Measurements from ENCODE around the gene RHO.
A peak's percentile ranks its signal among the peaks of the same experiment; 100 is the strongest.

The RHO gene

GRCh38 chr3:129533406-129533805 lies 5.0 kb downstream of the RHO start:
- Histone ChIP-seq H3K9me3 (ENCODE audit: low read depth, low read length) (no peaks in the 10 kb centered on the region), H3K36me3 (ENCODE audit: insufficient read depth, low read length) (no peaks in the 10 kb centered on the region), H3K4me3 (no peak overlapping the region), H3K9ac (ENCODE audit: insufficient read length) (no peak overlapping the region), H3K27ac (no peak overlapping the region)
- no peak for DNase-seq (ENCODE audit: low read depth, low spot score)
- TF ChIP-seq FOXP2 (optimal IDR thresholded peaks at IDR 0.05; ENCODE audit: control extremely low read depth, extremely low read length, insufficient read depth) = no peak
- no peak for TF ChIP-seq EZH2 (IDR thresholded peaks at IDR 0.05)
- TF ChIP-seq POLR2AphosphoS5 (IDR thresholded peaks at IDR 0.05; ENCODE audit: borderline replicate concordance, low read depth, low read length) = no peak

- DNase-seq (ENCODE audit: low read depth, low spot score) = no peak
- TF ChIP-seq FOXP2 (optimal IDR thresholded peaks at IDR 0.05; ENCODE audit: control extremely low read depth, extremely low read length, insufficient read depth) (no peak), EZH2 (IDR thresholded peaks at IDR 0.05) (no peak), POLR2AphosphoS5 (IDR thresholded peaks at IDR 0.05; ENCODE audit: borderline replicate concordance, low read depth, low read length) (no peak)
- no peak overlapping the region for H3K4me3 ChIP-seq
- no peaks in the 10 kb centered on the region for H3K9me3 ChIP-seq (ENCODE audit: low read depth, low read length)
- no peaks in the 10 kb centered on the region for H3K36me3 ChIP-seq (ENCODE audit: insufficient read depth, low read length)
- no peak overlapping the region for H3K9ac ChIP-seq (ENCODE audit: insufficient read length)
- no peak overlapping the region for H3K27ac ChIP-seq
Measured at GRCh38 chr3:129534428-129535027, 6.1 kb downstream of the RHO start.

GRCh38 chr3:129535075-129535474 lies 6.6 kb downstream of the RHO start:
- Histone ChIP-seq H3K4me3 (no peak overlapping the region), H3K27ac (no peak overlapping the region), H3K9ac (ENCODE audit: insufficient read length) (no peak overlapping the region), H3K36me3 (ENCODE audit: insufficient read depth, low read length) (no peaks in the 10 kb centered on the region), H3K9me3 (ENCODE audit: low read depth, low read length) (no peaks in the 10 kb centered on the region)
- no peak for TF ChIP-seq FOXP2 (optimal IDR thresholded peaks at IDR 0.05; ENCODE audit: control extremely low read depth, extremely low read length, insufficient read depth)
- no peak for TF ChIP-seq EZH2 (IDR thresholded peaks at IDR 0.05)
- no peak for TF ChIP-seq POLR2AphosphoS5 (IDR thresholded peaks at IDR 0.05; ENCODE audit: borderline replicate concordance, low read depth, low read length)
- DNase-seq (ENCODE audit: low read depth, low spot score) = no peak

- Histone ChIP-seq H3K27ac (no peak overlapping the region), H3K9me3 (ENCODE audit: low read depth, low read length) (no peaks in the 10 kb centered on the region), H3K4me3 (no peak overlapping the region), H3K9ac (ENCODE audit: insufficient read length) (no peak overlapping the region), H3K36me3 (ENCODE audit: insufficient read depth, low read length) (no peaks in the 10 kb centered on the region)
- TF ChIP-seq FOXP2 (optimal IDR thresholded peaks at IDR 0.05; ENCODE audit: control extremely low read depth, extremely low read length, insufficient read depth) (no peak), EZH2 (IDR thresholded peaks at IDR 0.05) (no peak), POLR2AphosphoS5 (IDR thresholded peaks at IDR 0.05; ENCODE audit: borderline replicate concordance, low read depth, low read length) (no peak)
- no peak for DNase-seq (ENCODE audit: low read depth, low spot score)
Measured at GRCh38 chr3:129536374-129536667, 7.9 kb downstream of the RHO start.

DNA sequence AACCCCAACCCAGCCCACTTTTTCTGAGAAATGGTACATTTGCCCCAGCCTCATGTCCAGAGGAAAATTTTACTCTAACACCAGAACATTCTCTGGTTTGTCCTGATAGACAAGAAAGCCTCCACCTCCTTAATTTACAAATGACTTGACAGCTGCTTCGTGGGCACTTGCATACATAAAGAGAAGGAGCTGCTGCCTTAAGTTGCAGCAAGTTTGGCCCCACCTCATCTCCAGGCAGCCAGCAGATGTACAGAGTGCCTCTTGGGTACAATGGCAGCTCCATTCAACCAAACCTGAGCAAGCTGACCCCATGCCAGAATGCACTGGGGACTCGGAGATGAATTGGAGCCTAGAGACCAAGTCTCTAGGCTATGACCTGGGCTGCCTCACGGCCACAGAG lies 8.4 kb downstream of the RHO start:
- no peak overlapping the region for H3K4me3 ChIP-seq
- TF ChIP-seq POLR2AphosphoS5 (IDR thresholded peaks at IDR 0.05; ENCODE audit: borderline replicate concordance, low read depth, low read length) = no peak
- TF ChIP-seq FOXP2 (optimal IDR thresholded peaks at IDR 0.05; ENCODE audit: control extremely low read depth, extremely low read length, insufficient read depth) = no peak
- no peak for TF ChIP-seq EZH2 (IDR thresholded peaks at IDR 0.05)
- H3K36me3 ChIP-seq (ENCODE audit: insufficient read depth, low read length) = no peaks in the 10 kb centered on the region
- H3K27ac ChIP-seq = no peak overlapping the region
- H3K9ac ChIP-seq (ENCODE audit: insufficient read length) = no peak overlapping the region
- H3K9me3 ChIP-seq (ENCODE audit: low read depth, low read length) = no peaks in the 10 kb centered on the region
- DNase-seq (ENCODE audit: low read depth, low spot score) = no peak

DNA sequence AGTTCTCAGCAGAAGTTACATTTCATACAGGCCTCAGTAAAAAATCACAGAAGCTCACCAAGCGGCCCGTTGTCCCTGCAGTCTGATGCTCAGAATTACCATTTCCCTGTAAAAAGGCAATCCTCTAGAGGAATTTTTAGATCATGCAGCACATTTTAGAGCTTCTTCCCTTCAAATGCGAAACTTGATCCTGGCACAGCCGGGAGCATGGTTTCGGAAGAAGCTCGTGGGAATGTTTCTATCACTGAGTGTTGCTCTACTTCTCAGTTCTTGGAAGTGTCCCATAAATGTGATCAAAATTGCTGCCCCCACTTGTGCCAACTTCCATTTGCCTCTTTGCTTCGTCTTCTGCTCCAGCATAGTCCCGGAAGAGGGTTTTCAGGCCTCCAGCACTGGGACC lies 10.8 kb downstream of the RHO start:
- DNase-seq (ENCODE audit: low read depth, low spot score) = no peak
- no peak overlapping the region for H3K4me3 ChIP-seq
- no peaks in the 10 kb centered on the region for H3K36me3 ChIP-seq (ENCODE audit: insufficient read depth, low read length)
- H3K27ac ChIP-seq = peak overlapping the region; percentile 47; the same call in 1 of the 2 replicates
- peak overlapping the region; percentile 12 for H3K9ac ChIP-seq (ENCODE audit: insufficient read length)
- no peaks in the 10 kb centered on the region for H3K9me3 ChIP-seq (ENCODE audit: low read depth, low read length)
- TF ChIP-seq EZH2 (IDR thresholded peaks at IDR 0.05) (no peak), FOXP2 (optimal IDR thresholded peaks at IDR 0.05; ENCODE audit: control extremely low read depth, extremely low read length, insufficient read depth) (no peak), POLR2AphosphoS5 (IDR thresholded peaks at IDR 0.05; ENCODE audit: borderline replicate concordance, low read depth, low read length) (no peak)

DNA sequence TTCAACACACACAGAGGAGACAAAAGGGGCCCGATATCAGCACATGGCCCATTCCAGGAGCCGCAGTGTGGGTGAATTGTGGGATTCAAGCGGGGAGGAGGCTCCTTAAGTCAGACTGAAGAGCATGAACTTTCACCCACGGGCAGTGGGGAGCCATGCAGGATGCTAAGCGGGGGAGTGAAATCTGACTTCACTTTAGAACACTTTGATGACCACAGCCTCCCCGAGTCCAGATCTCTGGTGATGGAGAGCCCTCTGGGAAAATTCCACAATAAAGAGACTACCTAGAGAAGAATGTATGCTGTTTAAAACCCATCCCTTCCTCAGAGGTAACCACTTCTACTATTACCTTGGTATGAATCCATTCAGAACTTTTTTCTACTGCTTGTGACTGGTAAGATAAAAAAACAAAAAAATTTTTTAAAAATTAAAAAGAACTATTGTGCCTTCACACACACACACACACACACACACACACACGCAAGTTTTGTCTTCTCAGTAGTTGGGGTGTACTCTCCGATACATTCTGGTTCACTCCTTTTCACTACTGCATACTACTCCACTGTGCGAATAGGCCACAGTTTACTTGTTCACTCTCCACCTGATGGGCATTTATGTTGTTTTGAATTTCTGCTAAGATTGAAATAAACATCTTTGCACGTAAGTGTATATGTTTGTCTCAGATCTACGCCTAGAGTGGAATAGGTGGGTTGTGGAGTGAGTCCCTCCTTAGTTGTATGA lies 12.5 kb downstream of the RHO start:
- no peak for TF ChIP-seq EZH2 (IDR thresholded peaks at IDR 0.05)
- TF ChIP-seq FOXP2 (optimal IDR thresholded peaks at IDR 0.05; ENCODE audit: control extremely low read depth, extremely low read length, insufficient read depth) = no peak
- TF ChIP-seq POLR2AphosphoS5 (IDR thresholded peaks at IDR 0.05; ENCODE audit: borderline replicate concordance, low read depth, low read length) = no peak
- Histone ChIP-seq H3K4me3 (no peak overlapping the region), H3K27ac (no peak overlapping the region), H3K9ac (ENCODE audit: insufficient read length) (no peak overlapping the region), H3K36me3 (ENCODE audit: insufficient read depth, low read length) (no peaks in the 10 kb centered on the region), H3K9me3 (ENCODE audit: low read depth, low read length) (no peaks in the 10 kb centered on the region)
- DNase-seq (ENCODE audit: low read depth, low spot score) = no peak

- Histone ChIP-seq H3K27ac (no peak overlapping the region), H3K9me3 (ENCODE audit: low read depth, low read length) (no peaks in the 10 kb centered on the region), H3K36me3 (ENCODE audit: insufficient read depth, low read length) (no peaks in the 10 kb centered on the region), H3K9ac (ENCODE audit: insufficient read length) (no peak overlapping the region), H3K4me3 (no peak overlapping the region)
- TF ChIP-seq POLR2AphosphoS5 (IDR thresholded peaks at IDR 0.05; ENCODE audit: borderline replicate concordance, low read depth, low read length) = no peak
- TF ChIP-seq FOXP2 (optimal IDR thresholded peaks at IDR 0.05; ENCODE audit: control extremely low read depth, extremely low read length, insufficient read depth) = no peak
- TF ChIP-seq EZH2 (IDR thresholded peaks at IDR 0.05) = no peak
- no peak for DNase-seq (ENCODE audit: low read depth, low spot score)
Measured at GRCh38 chr3:129542747-129543146, 14.3 kb downstream of the RHO start.
